Mucosa of descending colon (tissue), 3 donors: Measurements from ENCODE around the gene TTLL6. TPM values are rescaled to one million over a fixed set of nuclear protein-coding genes. Genes with fewer than 3 reads are reported as not detected.
"Not testable (repeated sequence)": the region's sequence is repeated elsewhere in the genome, so short reads cannot be mapped to it uniquely, and the experiment has no call there.

ENCODE experiments used
- ATAC-seq: fragments of 200-7000 bp; cut with Tn5 transposase; one replicate; pipeline ENCODE4 v1.9.1; 2020; ENCODE audit warnings: mild to moderate bottlenecking, moderate library complexity
- DNase-seq, 3 donors: peaks; one replicate each; pipeline ENCODE4 v3.0.0-alpha.2; 2020
- H3K36me3 ChIP-seq: fragments of 200-600 bp; one replicate; pipeline ENCODE4 v1.8.0; 2021; ENCODE audit warnings: low read depth, mild to moderate bottlenecking
- H3K4me1 ChIP-seq: fragments of 200-600 bp; one replicate; pipeline ENCODE4 v1.8.0; 2021; ENCODE audit warnings: low read depth, mild to moderate bottlenecking
- H3K4me3 ChIP-seq: fragments of 200-600 bp; one replicate; pipeline ENCODE4 v1.8.0; 2021; ENCODE audit warnings: mild to moderate bottlenecking
- H3K9me3 ChIP-seq: fragments of 200-600 bp; one replicate; pipeline ENCODE4 v1.8.0; 2021; ENCODE audit warnings: mild to moderate bottlenecking
- CTCF ChIP-seq: fragments of 200-600 bp; IDR thresholded peaks from one replicate; pipeline ENCODE4 v1.8.0; 2022; ENCODE audit warnings: antibody characterized with exemption, mild to moderate bottlenecking
- intact Hi-C, 2 donors: fragments of 100-400 bp; cut with DNase I in 1 of 2; cut with micrococcal nuclease in 1 of 2; formaldehyde crosslinking; loops; one replicate each; pipeline versions ENCODE4 v1.11.0 to v1.11.1; 2022; cut with DNase I, micrococcal nuclease
- total RNA-seq, 3 donors: library from RNA; stranded (reverse); fragmentation: NEBNext Ultra II Directional in 2 of 3; extraction: Animal tissue kit (Norgen Biotek cat#: 25700) in 2 of 3; gene quantifications; one replicate each; pipeline versions ENCODE4 v1.2.1 to v1.2.4, GENCODE V29; 2021 to 2023
- donor health status: DM: no; HTN: no; CAD: no; lungs with moderate emphysema.
- donor health status: DM: no; HTN: no; CAD: no.
- donor health status: DM: no; HTN: yes; CAD: no.

TTLL6 gene
- total RNA-seq, 3 donors from 2014 or later: 10.7 to 25.1 (median 12.2) TPM

- Histone ChIP-seq H3K9me3 (no peaks in the 10 kb centered on the region), H3K4me3 (no peak overlapping the region), H3K4me1 (peaks cover 48% of the 10 kb centered on the region), H3K36me3 (peaks cover 3% of the 10 kb centered on the region)
- ATAC-seq: no peak
- intact Hi-C loops: no loop called here
- no peak for TF ChIP-seq CTCF
- DNase-seq: no peak
Measured at GRCh38 chr17:48840441-48840840, 23.4 kb upstream of the TTLL6 start.

- DNase-seq, intact Hi-C loops, H3K9me3 ChIP-seq, H3K36me3 ChIP-seq, H3K4me3 ChIP-seq: not testable (repeated sequence)
- peaks cover 57% of the 10 kb centered on the region for H3K4me1 ChIP-seq
- ATAC-seq: peak; percentile 17
Measured at GRCh38 chr17:48837458-48837857, 20.4 kb upstream of the TTLL6 start.

GRCh38 chr17:48835971-48836370 lies 18.9 kb upstream of the TTLL6 start:
- ATAC-seq: no peak

GRCh38 chr17:48834973-48835372 lies 17.9 kb upstream of the TTLL6 start:
- ATAC-seq (no peak), DNase-seq (no peak)
- no peak for TF ChIP-seq CTCF
- intact Hi-C loops: no loop called here
- Histone ChIP-seq H3K4me1 (peaks cover 50% of the 10 kb centered on the region), H3K9me3 (no peaks in the 10 kb centered on the region), H3K4me3 (no peak overlapping the region), H3K36me3 (no peaks in the 10 kb centered on the region)

More at GRCh38 chr17:48835971-48836370, 18.9 kb upstream of the TTLL6 start:
- DNase-seq: no peak
- intact Hi-C loops: no loop called here
- no peak overlapping the region for H3K4me3 ChIP-seq
- H3K36me3 ChIP-seq: no peaks in the 10 kb centered on the region
- H3K9me3 ChIP-seq: no peaks in the 10 kb centered on the region
- H3K4me1 ChIP-seq: peaks cover 60% of the 10 kb centered on the region
- no peak for TF ChIP-seq CTCF

GRCh38 chr17:48831549-48831883 lies 14.5 kb upstream of the TTLL6 start:
- no peak for TF ChIP-seq CTCF
- H3K4me1 ChIP-seq: peaks cover 28% of the 10 kb centered on the region
- no peak for DNase-seq

GRCh38 chr17:48830840-48831548 lies 14.0 kb upstream of the TTLL6 start, which contains the start of gene CALCOCO2:
Gene CALCOCO2, plus strand, starts transcription at chr17:48831035. Its CDS starts 10,673 bp downstream, at chr17:48841708.
- H3K36me3 ChIP-seq: no peaks in the 10 kb centered on the region
- no peaks in the 10 kb centered on the region for H3K9me3 ChIP-seq
- peaks cover 25% of the 10 kb centered on the region for H3K4me1 ChIP-seq
- DNase-seq: peak; percentile 96 to 98 (median 96)
- peak; percentile 99 for ATAC-seq
- intact Hi-C loops: no loop called here
- TF ChIP-seq CTCF: no peak
- peak within 1 kb of the TSS; percentile 43 for H3K4me3 ChIP-seq

More at GRCh38 chr17:48831549-48831883, 14.5 kb upstream of the TTLL6 start:
- peak overlapping the region; percentile 43 for H3K4me3 ChIP-seq
- no peak for ATAC-seq
- H3K9me3 ChIP-seq: no peaks in the 10 kb centered on the region
- no peaks in the 10 kb centered on the region for H3K36me3 ChIP-seq
- intact Hi-C loops: no loop called here
